ENCODE data around the gene SLC8B1.

DNA sequence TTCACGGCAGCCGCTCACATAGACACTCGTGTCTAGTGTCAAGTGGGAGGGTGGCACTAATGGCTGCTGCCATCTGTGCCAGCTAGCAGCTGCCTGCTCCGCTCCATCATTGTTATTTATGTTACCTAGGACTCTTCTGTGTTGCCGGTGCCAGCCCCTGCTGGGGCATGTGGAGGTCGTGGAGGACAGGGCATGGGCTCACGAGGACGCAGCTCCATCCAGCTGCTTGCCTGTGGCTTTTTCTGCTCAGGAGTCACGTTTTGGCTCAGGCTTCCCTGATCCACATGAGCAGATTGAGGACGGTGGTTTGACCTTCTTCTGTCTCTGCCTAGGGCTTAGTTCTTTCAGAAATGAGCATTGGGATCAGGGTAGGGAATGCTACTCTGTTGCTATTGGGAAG lies 82.4 kb downstream of the SLC8B1 start:
- TF ChIP-seq RAD21 (conservative IDR thresholded peaks at IDR 0.05) (no peak), SMC3 (conservative IDR thresholded peaks at IDR 0.05; ENCODE audit: poor library complexity) (no peak), EP300 (conservative IDR thresholded peaks at IDR 0.05; ENCODE audit: poor library complexity, severe bottlenecking) (no peak), TAF1 (IDR thresholded peaks at IDR 0.05; ENCODE audit: low read depth) (no peak), REST (IDR thresholded peaks at IDR 0.05; ENCODE audit: borderline replicate concordance) (no peak), POLR2AphosphoS5 (IDR thresholded peaks at IDR 0.05) (no peak), EZH2 (IDR thresholded peaks at IDR 0.05; ENCODE audit: borderline replicate concordance, insufficient read depth, low read length, poor library complexity, severe bottlenecking) (no peak), MXI1 (conservative IDR thresholded peaks at IDR 0.05; ENCODE audit: poor library complexity, severe bottlenecking) (no peak)
- TF ChIP-seq, protein P1, sequence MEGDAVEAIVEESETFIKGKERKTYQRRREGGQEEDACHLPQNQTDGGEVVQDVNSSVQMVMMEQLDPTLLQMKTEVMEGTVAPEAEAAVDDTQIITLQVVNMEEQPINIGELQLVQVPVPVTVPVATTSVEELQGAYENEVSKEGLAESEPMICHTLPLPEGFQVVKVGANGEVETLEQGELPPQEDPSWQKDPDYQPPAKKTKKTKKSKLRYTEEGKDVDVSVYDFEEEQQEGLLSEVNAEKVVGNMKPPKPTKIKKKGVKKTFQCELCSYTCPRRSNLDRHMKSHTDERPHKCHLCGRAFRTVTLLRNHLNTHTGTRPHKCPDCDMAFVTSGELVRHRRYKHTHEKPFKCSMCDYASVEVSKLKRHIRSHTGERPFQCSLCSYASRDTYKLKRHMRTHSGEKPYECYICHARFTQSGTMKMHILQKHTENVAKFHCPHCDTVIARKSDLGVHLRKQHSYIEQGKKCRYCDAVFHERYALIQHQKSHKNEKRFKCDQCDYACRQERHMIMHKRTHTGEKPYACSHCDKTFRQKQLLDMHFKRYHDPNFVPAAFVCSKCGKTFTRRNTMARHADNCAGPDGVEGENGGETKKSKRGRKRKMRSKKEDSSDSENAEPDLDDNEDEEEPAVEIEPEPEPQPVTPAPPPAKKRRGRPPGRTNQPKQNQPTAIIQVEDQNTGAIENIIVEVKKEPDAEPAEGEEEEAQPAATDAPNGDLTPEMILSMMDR (IDR thresholded peaks at IDR 0.05; ENCODE audit: poor library complexity, severe bottlenecking), result no peak

Data from neural cell (in vitro differentiated cells).